ENCODE measurements around the gene MCOLN1.

GRCh38 chr19:7480222-7480969 lies 42.0 kb upstream of the MCOLN1 start:
- TF ChIP-seq CTCF (IDR thresholded peaks at IDR 0.05): no peak
- no peak for TF ChIP-seq POLR2A (IDR thresholded peaks at IDR 0.05)
- TF ChIP-seq EP300 (IDR thresholded peaks at IDR 0.05): no peak

Data from ovary (tissue), 3 donors.